Parathyroid adenoma (tissue), 2 donors: Measurements from ENCODE around the gene NAMPT.

ENCODE experiments used
- H2AFZ ChIP-seq: fragments of 300-600 bp; sonication (generic); one replicate; pipeline ENCODE4 v1.7.0; 2017; ENCODE audit warnings: antibody characterized with exemption, mild to moderate bottlenecking
- H3K27ac ChIP-seq: fragments of 300-600 bp; sonication (generic); one replicate; pipeline ENCODE4 v1.7.0; 2017
- H3K27me3 ChIP-seq: fragments of 300-600 bp; sonication (generic); one replicate; pipeline ENCODE4 v1.7.0; 2017; ENCODE audit warnings: low read length; ENCODE audit not compliant: control insufficient read depth, insufficient read depth
- H3K36me3 ChIP-seq: fragments of 300-600 bp; sonication (generic); one replicate; pipeline ENCODE4 v1.7.0; 2017; ENCODE audit warnings: low read length; ENCODE audit not compliant: control insufficient read depth, insufficient read depth
- H3K4me1 ChIP-seq: fragments of 300-600 bp; sonication (generic); one replicate; pipeline ENCODE4 v1.7.0; 2017; ENCODE audit warnings: control low read depth
- H3K4me2 ChIP-seq: fragments of 300-600 bp; sonication (generic); one replicate; pipeline ENCODE4 v1.7.0; 2017; ENCODE audit warnings: low read length
- H3K4me3 ChIP-seq: fragments of 300-600 bp; sonication (generic); one replicate; pipeline ENCODE4 v1.7.0; 2017; ENCODE audit warnings: low read depth, low read length
- H3K79me2 ChIP-seq: fragments of 300-600 bp; sonication (generic); one replicate; pipeline ENCODE4 v1.7.0; 2017; ENCODE audit warnings: control low read depth
- H3K9ac ChIP-seq: fragments of 300-600 bp; sonication (generic); one replicate; pipeline ENCODE4 v1.7.0; 2017; ENCODE audit warnings: mild to moderate bottlenecking
- H3K9me3 ChIP-seq: fragments of 300-600 bp; sonication (generic); one replicate; pipeline ENCODE4 v1.7.0; 2017; ENCODE audit warnings: low read length; ENCODE audit not compliant: control insufficient read depth
- CTCF ChIP-seq: fragments of 300-600 bp; sonication (generic); IDR thresholded peaks from one replicate; pipeline ENCODE4 v1.7.0; 2017; ENCODE audit warnings: antibody characterized with exemption, mild to moderate bottlenecking
- donor health status: primary hyperparathyroidism.

NAMPT gene

DNA sequence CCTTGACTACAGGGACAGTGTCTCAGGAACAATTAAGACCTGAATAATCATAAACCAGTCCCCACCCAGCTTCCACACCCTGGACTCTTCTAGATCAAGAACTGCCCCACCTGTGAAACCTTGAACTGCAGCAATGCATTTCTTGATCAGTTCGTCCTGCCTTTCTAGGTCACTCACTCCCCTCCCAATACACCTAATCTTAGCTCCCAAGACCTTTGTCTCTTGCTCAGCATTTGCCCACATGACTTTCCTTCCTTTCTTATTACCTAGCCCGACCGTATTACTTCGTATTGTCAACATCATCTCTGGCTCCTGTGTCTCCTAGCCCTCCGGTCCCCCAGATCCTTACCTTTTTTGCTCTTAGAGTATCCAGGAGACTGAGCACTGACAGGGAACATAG lies 5.5 kb upstream of the NAMPT start:
- TF ChIP-seq CTCF, result no peak
- H3K9me3 ChIP-seq, result no peaks in the 10 kb centered on the region
- no peak overlapping the region for H2AFZ ChIP-seq
- H3K36me3 ChIP-seq, result no peaks in the 10 kb centered on the region
- H3K79me2 ChIP-seq, result no peaks in the 10 kb centered on the region
- H3K4me3 ChIP-seq, result no peak overlapping the region
- H3K27ac ChIP-seq, result no peak overlapping the region
- no peaks in the 10 kb centered on the region for H3K4me1 ChIP-seq
- no peak overlapping the region for H3K9ac ChIP-seq
- no peak overlapping the region for H3K4me2 ChIP-seq
- H3K27me3 ChIP-seq, result no peaks in the 10 kb centered on the region

GRCh38 chr7:106289848-106290247 lies 5.1 kb upstream of the NAMPT start:
- no peak overlapping the region for H3K4me3 ChIP-seq
- TF ChIP-seq CTCF, result no peak
- no peaks in the 10 kb centered on the region for H3K36me3 ChIP-seq
- no peak overlapping the region for H3K4me2 ChIP-seq
- H3K9me3 ChIP-seq, result no peaks in the 10 kb centered on the region
- H3K27ac ChIP-seq, result no peak overlapping the region
- no peaks in the 10 kb centered on the region for H3K4me1 ChIP-seq
- no peak overlapping the region for H3K9ac ChIP-seq
- H2AFZ ChIP-seq, result no peak overlapping the region
- H3K27me3 ChIP-seq, result no peaks in the 10 kb centered on the region
- no peaks in the 10 kb centered on the region for H3K79me2 ChIP-seq

- no peaks in the 10 kb centered on the region for H3K27me3 ChIP-seq
- no peaks in the 10 kb centered on the region for H3K4me1 ChIP-seq
- no peaks in the 10 kb centered on the region for H3K9me3 ChIP-seq
- no peak overlapping the region for H2AFZ ChIP-seq
- H3K4me3 ChIP-seq, result no peak overlapping the region
- H3K27ac ChIP-seq, result no peak overlapping the region
- H3K79me2 ChIP-seq, result no peaks in the 10 kb centered on the region
- H3K36me3 ChIP-seq, result no peaks in the 10 kb centered on the region
- no peak overlapping the region for H3K9ac ChIP-seq
- H3K4me2 ChIP-seq, result no peak overlapping the region
- TF ChIP-seq CTCF, result no peak
Observed at GRCh38 chr7:106288263-106288662, 3.5 kb upstream of the NAMPT start.

GRCh38 chr7:106287786-106288185 lies 3.0 kb upstream of the NAMPT start:
- H2AFZ ChIP-seq, result no peak overlapping the region
- H3K27ac ChIP-seq, result no peak overlapping the region
- H3K36me3 ChIP-seq, result no peaks in the 10 kb centered on the region
- H3K27me3 ChIP-seq, result no peaks in the 10 kb centered on the region
- H3K4me3 ChIP-seq, result no peak overlapping the region
- H3K9me3 ChIP-seq, result no peaks in the 10 kb centered on the region
- peaks cover 1% of the 10 kb centered on the region for H3K79me2 ChIP-seq
- no peak overlapping the region for H3K4me2 ChIP-seq
- no peak overlapping the region for H3K9ac ChIP-seq
- no peaks in the 10 kb centered on the region for H3K4me1 ChIP-seq
- no peak for TF ChIP-seq CTCF

DNA sequence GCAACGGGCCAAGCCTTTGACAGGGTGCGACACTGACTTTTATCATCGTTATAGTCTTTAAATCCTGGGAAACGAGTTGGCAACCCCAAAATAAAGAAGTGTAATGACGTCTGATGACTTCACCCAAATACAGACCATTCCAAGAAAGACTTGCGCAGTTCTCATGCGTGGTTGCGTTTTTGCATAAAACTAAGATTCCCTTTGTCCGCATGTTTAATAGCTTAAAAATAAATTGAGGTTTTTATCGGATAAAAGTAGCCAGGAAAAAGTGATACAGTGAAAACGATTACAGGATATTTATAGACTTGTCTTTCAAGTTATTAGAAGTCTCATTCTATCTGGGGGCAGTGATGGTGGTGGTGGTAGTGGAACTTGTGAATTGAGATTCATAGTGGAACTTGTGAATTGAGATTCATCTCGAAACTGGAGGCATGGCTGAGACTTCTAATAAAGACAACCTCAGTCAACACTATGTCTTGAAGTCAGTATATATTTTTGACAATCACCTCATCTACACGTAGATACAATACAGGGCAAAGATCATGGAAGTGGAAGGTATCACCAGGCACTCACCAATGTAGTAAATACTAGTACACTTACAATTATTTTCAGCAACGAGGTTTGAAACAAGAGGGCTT lies 1.2 kb upstream of the NAMPT start:
- Histone ChIP-seq H3K9ac (peak overlapping the region; percentile 49), H3K4me2 (peak overlapping the region; percentile 92), H2AFZ (peak overlapping the region; percentile 99), H3K4me3 (peak overlapping the region; percentile 71), H3K27me3 (no peaks in the 10 kb centered on the region), H3K36me3 (no peaks in the 10 kb centered on the region), H3K4me1 (no peaks in the 10 kb centered on the region), H3K79me2 (peaks cover 17% of the 10 kb centered on the region), H3K27ac (peak overlapping the region; percentile 96), H3K9me3 (no peaks in the 10 kb centered on the region)
- no peak for TF ChIP-seq CTCF
